ENCODE results near the gene SLC46A3. TPM values are rescaled to one million over a fixed set of nuclear protein-coding genes. Genes with fewer than 3 reads are reported as not detected.

The SLC46A3 gene
- total and polyA plus RNA-seq, 7 donors, result 6.7 to 25.6 (median 14.5) TPM

- WGBS, 2 donors, result 85 to 89% methylated on average over 3 of the region's 3 CpGs
- Histone ChIP-seq H3K27me3 (no peaks in the 10 kb centered on the region), H3K27ac (no peak overlapping the region), H3K4me1 (no peaks in the 10 kb centered on the region), H3K4me3 (no peak overlapping the region), H3K9me3 (no peaks in the 10 kb centered on the region), H3K36me3 (no peaks in the 10 kb centered on the region)
- no peak for TF ChIP-seq CTCF (IDR thresholded peaks at IDR 0.05)
- no peak for TF ChIP-seq EP300 (IDR thresholded peaks at IDR 0.05)
- TF ChIP-seq POLR2A (IDR thresholded peaks at IDR 0.05), result no peak
- no peak for TF ChIP-seq POLR2AphosphoS5 (IDR thresholded peaks at IDR 0.05)
- intact Hi-C loops (cut with DNase I), result no loop called here
- no peak for DNase-seq
Measured at GRCh38 chr13:28739376-28739775, 20.6 kb upstream of the SLC46A3 start.

- H3K9me3 ChIP-seq, result no peaks in the 10 kb centered on the region
- 81 to 88% methylated on average over 8 of the region's 8 CpGs for WGBS, 2 donors
- intact Hi-C loops (cut with DNase I), result no loop called here
- H3K4me3 ChIP-seq, result no peak overlapping the region
- H3K36me3 ChIP-seq, result no peaks in the 10 kb centered on the region
- no peaks in the 10 kb centered on the region for H3K27me3 ChIP-seq
- DNase-seq, result no peak
- H3K27ac ChIP-seq, result no peak overlapping the region
- H3K4me1 ChIP-seq, result no peaks in the 10 kb centered on the region
- TF ChIP-seq POLR2AphosphoS5 (IDR thresholded peaks at IDR 0.05) (no peak), EP300 (IDR thresholded peaks at IDR 0.05) (no peak), CTCF (IDR thresholded peaks at IDR 0.05) (no peak), POLR2A (IDR thresholded peaks at IDR 0.05) (no peak)
Measured at GRCh38 chr13:28735481-28736029, 16.8 kb upstream of the SLC46A3 start.

GRCh38 chr13:28734906-28735305 lies 16.1 kb upstream of the SLC46A3 start:
- Histone ChIP-seq H3K4me1 (no peaks in the 10 kb centered on the region), H3K4me3 (no peak overlapping the region), H3K27ac (no peak overlapping the region), H3K27me3 (no peaks in the 10 kb centered on the region), H3K9me3 (no peaks in the 10 kb centered on the region), H3K36me3 (no peaks in the 10 kb centered on the region)
- TF ChIP-seq EP300 (IDR thresholded peaks at IDR 0.05) (no peak), CTCF (IDR thresholded peaks at IDR 0.05) (no peak), POLR2A (IDR thresholded peaks at IDR 0.05) (no peak), POLR2AphosphoS5 (IDR thresholded peaks at IDR 0.05) (no peak)
- WGBS, 2 donors, result 55% methylated on average over 2 of the region's 2 CpGs
- DNase-seq, result no peak
- intact Hi-C loops (cut with DNase I), result no loop called here

GRCh38 chr13:28730762-28731161 lies 12.0 kb upstream of the SLC46A3 start:
- DNase-seq, result no peak
- intact Hi-C loops (cut with DNase I), result no loop called here
- H3K27me3 ChIP-seq, result no peaks in the 10 kb centered on the region
- no peaks in the 10 kb centered on the region for H3K9me3 ChIP-seq
- WGBS, 2 donors, result 80 to 84% methylated on average over 3 of the region's 3 CpGs
- H3K36me3 ChIP-seq, result no peaks in the 10 kb centered on the region
- TF ChIP-seq CTCF (IDR thresholded peaks at IDR 0.05), result no peak
- no peak for TF ChIP-seq POLR2A (IDR thresholded peaks at IDR 0.05)
- TF ChIP-seq POLR2AphosphoS5 (IDR thresholded peaks at IDR 0.05), result no peak
- TF ChIP-seq EP300 (IDR thresholded peaks at IDR 0.05), result no peak
- H3K4me3 ChIP-seq, result no peak overlapping the region
- H3K27ac ChIP-seq, result no peak overlapping the region
- H3K4me1 ChIP-seq, result no peaks in the 10 kb centered on the region

GRCh38 chr13:28729541-28729940 lies 10.8 kb upstream of the SLC46A3 start:
- TF ChIP-seq POLR2A (IDR thresholded peaks at IDR 0.05), result no peak
- no peak for TF ChIP-seq POLR2AphosphoS5 (IDR thresholded peaks at IDR 0.05)
- no peak for TF ChIP-seq CTCF (IDR thresholded peaks at IDR 0.05)
- no peak for TF ChIP-seq EP300 (IDR thresholded peaks at IDR 0.05)
- intact Hi-C loops (cut with DNase I), result no loop called here
- no peaks in the 10 kb centered on the region for H3K36me3 ChIP-seq
- no peaks in the 10 kb centered on the region for H3K27me3 ChIP-seq
- H3K4me3 ChIP-seq, result no peak overlapping the region
- no peaks in the 10 kb centered on the region for H3K9me3 ChIP-seq
- WGBS, 2 donors, result 42 to 52% methylated on average over 2 of the region's 2 CpGs
- DNase-seq, result no peak
- H3K4me1 ChIP-seq, result no peaks in the 10 kb centered on the region
- H3K27ac ChIP-seq, result no peak overlapping the region
